Esophagus squamous epithelium (tissue), 4 donors: ENCODE results near the gene ANO4.

ENCODE experiments used
- CTCF ChIP-seq, 6 experiments: fragments of 450-650 bp in 4 of 6; fragments of 200-600 bp in 2 of 6; sonication (generic) in 2 of 6; IDR thresholded peaks; one replicate each; pipeline ENCODE4 v1.5.1; 2016 to 2019; ENCODE audit warnings: antibody characterized with exemption in 6 of 6, mild to moderate bottlenecking in 4 of 6, moderate library complexity in 4 of 6
- POLR2A ChIP-seq, 4 donors: fragments of 450-650 bp; IDR thresholded peaks; one replicate each; pipeline ENCODE4 v1.6.1; 2017; ENCODE audit warnings: antibody characterized with exemption in 4 of 4, mild to moderate bottlenecking in 4 of 4, moderate library complexity in 3 of 4

GRCh38 chr12:101055940-101056339 lies 261.4 kb downstream of the ANO4 start:
- no peak for TF ChIP-seq CTCF (IDR thresholded peaks at IDR 0.05)
- TF ChIP-seq POLR2A (IDR thresholded peaks at IDR 0.05), result no peak
